ENCODE measurements around the gene GLRA1.
"Not testable (repeated sequence)": the region's sequence is repeated elsewhere in the genome, so short reads cannot be mapped to it uniquely, and the experiment has no call there.

GLRA1 gene

DNA sequence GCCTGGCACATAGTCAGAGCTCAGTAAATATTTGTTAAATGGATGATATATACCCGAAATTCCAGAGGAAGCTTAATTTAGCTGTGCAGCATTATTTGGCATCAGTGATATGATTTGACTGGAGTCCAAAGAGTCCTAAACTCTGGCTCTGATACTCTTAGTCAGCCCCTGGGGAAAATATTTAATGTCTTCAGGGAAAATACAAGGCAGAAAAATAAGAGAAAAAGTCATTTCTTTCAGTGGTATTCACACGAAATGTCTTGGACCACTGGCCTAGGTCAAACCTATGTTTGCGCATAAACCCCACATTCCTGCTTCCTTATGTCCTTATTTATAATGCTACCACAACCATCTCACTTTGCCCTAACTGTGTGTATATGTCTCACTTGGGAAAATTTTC lies 23.8 kb downstream of the GLRA1 start:
- Histone ChIP-seq H3K4me3 (ENCODE audit: low read depth, low read length) (no peak overlapping the region), H3K9me3 (ENCODE audit: severe bottlenecking) (no peaks in the 10 kb centered on the region), H3K36me3 (no peaks in the 10 kb centered on the region), H3K27me3 (ENCODE audit: insufficient read depth, low read depth, severe bottlenecking) (peaks cover 8% of the 10 kb centered on the region), H3K27ac (no peak overlapping the region)
- TF ChIP-seq CTCF (IDR thresholded peaks at IDR 0.05; ENCODE audit: low read depth, low read length) = no peak
- DNase-seq = no peak

GRCh38 chr5:151899399-151899798 lies 25.3 kb downstream of the GLRA1 start:
- Histone ChIP-seq H3K9me3 (ENCODE audit: severe bottlenecking) (no peaks in the 10 kb centered on the region), H3K4me3 (ENCODE audit: low read depth, low read length) (no peak overlapping the region), H3K27ac (no peak overlapping the region), H3K27me3 (ENCODE audit: insufficient read depth, low read depth, severe bottlenecking) (peaks cover 8% of the 10 kb centered on the region), H3K36me3 (no peaks in the 10 kb centered on the region)
- TF ChIP-seq CTCF (IDR thresholded peaks at IDR 0.05; ENCODE audit: low read depth, low read length) = no peak
- peak; percentile 12 for DNase-seq

DNA sequence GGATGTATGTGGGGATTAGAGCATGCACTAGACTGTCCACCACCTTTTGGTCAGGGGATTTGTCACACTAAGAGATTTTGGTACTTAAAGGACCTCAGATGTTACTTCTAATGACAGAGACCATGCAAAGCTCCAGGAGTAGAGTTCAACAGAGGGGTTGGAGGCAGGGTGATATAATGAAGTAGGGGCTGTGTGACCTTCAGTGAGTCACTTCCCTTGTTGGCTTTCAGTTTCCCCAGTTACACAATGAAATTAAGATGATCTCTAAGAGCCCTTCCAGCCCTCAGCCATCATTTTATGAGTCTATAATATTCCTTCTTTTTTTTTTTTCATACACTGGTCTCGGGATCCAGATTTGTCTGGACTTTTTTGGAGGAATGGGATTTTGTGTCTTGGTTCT lies 26.8 kb downstream of the GLRA1 start:
- Histone ChIP-seq H3K27ac (no peak overlapping the region), H3K9me3 (ENCODE audit: severe bottlenecking) (no peaks in the 10 kb centered on the region), H3K27me3 (ENCODE audit: insufficient read depth, low read depth, severe bottlenecking) (no peaks in the 10 kb centered on the region), H3K36me3 (no peaks in the 10 kb centered on the region), H3K4me3 (ENCODE audit: low read depth, low read length) (no peak overlapping the region)
- DNase-seq = no peak
- TF ChIP-seq CTCF (IDR thresholded peaks at IDR 0.05; ENCODE audit: low read depth, low read length) = no peak

- H3K36me3 ChIP-seq = no peaks in the 10 kb centered on the region
- no peaks in the 10 kb centered on the region for H3K9me3 ChIP-seq (ENCODE audit: severe bottlenecking)
Measured at GRCh38 chr5:151897020-151897552, 27.6 kb downstream of the GLRA1 start.

GRCh38 chr5:151896031-151896691 lies 28.5 kb downstream of the GLRA1 start:
- no peaks in the 10 kb centered on the region for H3K27me3 ChIP-seq (ENCODE audit: insufficient read depth, low read depth, severe bottlenecking)
- no peak overlapping the region for H3K4me3 ChIP-seq (ENCODE audit: low read depth, low read length)
- no peak for DNase-seq
- H3K36me3 ChIP-seq = no peaks in the 10 kb centered on the region
- no peaks in the 10 kb centered on the region for H3K9me3 ChIP-seq (ENCODE audit: severe bottlenecking)
- TF ChIP-seq CTCF (IDR thresholded peaks at IDR 0.05; ENCODE audit: low read depth, low read length) = no peak
- no peak overlapping the region for H3K27ac ChIP-seq

More at GRCh38 chr5:151897020-151897552, 27.6 kb downstream of the GLRA1 start:
- no peaks in the 10 kb centered on the region for H3K27me3 ChIP-seq (ENCODE audit: insufficient read depth, low read depth, severe bottlenecking)
- no peak for TF ChIP-seq CTCF (IDR thresholded peaks at IDR 0.05; ENCODE audit: low read depth, low read length)
- H3K27ac ChIP-seq = no peak overlapping the region
- H3K4me3 ChIP-seq (ENCODE audit: low read depth, low read length) = no peak overlapping the region
- DNase-seq = no peak

GRCh38 chr5:151895660-151896030 lies 29.0 kb downstream of the GLRA1 start:
- Histone ChIP-seq H3K27ac (no peak overlapping the region), H3K27me3 (ENCODE audit: insufficient read depth, low read depth, severe bottlenecking) (no peaks in the 10 kb centered on the region), H3K4me3 (ENCODE audit: low read depth, low read length) (no peak overlapping the region), H3K9me3 (ENCODE audit: severe bottlenecking) (no peaks in the 10 kb centered on the region), H3K36me3 (no peaks in the 10 kb centered on the region)
- no peak for DNase-seq
- TF ChIP-seq CTCF (IDR thresholded peaks at IDR 0.05; ENCODE audit: low read depth, low read length) = no peak

DNA sequence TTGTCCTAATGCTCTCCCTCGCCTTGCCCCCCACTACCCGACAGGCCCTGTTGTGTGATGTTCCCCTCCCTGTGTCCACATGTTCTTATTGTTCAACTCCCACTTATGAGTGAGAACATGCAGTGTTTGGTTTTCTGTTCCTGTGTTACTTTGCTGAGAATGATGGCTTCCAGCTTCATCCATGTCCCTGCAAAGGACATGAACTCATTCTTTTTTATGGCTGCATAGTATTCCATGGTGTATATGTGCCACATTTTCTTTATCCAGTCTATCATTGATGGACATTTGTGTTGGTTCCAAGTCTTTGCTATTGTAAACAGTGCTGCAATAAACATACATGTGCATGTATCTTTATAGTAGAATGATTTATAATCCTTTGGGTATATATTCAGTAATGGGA lies 31.2 kb downstream of the GLRA1 start:
- DNase-seq; H3K9me3 ChIP-seq (ENCODE audit: severe bottlenecking); H3K4me3 ChIP-seq (ENCODE audit: low read depth, low read length); H3K27me3 ChIP-seq (ENCODE audit: insufficient read depth, low read depth, severe bottlenecking); H3K27ac ChIP-seq; H3K36me3 ChIP-seq: not testable (repeated sequence)

All from WERI-Rb-1 (cell line).